IMR-90 (cell line): ENCODE results near the gene CUL4A. TPM values are rescaled to one million over a fixed set of nuclear protein-coding genes. Genes with fewer than 3 reads are reported as not detected.

ENCODE experiments used
- ATAC-seq: fragments of 200-7000 bp; cut with Tn5 transposase; 2 replicates; pipeline ENCODE4 v1.9.1; 2020; ENCODE audit warnings: low read depth, mild to moderate bottlenecking, moderate library complexity
- BruUV-seq: library from RNA; stranded (reverse); fragments of 400-500 nt; replicated peaks from 2 replicates; lab custom pipeline; 2021; lab: Mats Ljungman, UMichigan
- CTCF ChIA-PET: fragments of 300-600 bp; formaldehyde crosslinking; extraction: SDS; loops from one replicate; lab custom pipeline; 2021; ENCODE audit warnings: antibody characterized with exemption; lab: Yijun Ruan, JAX
- POLR2A ChIA-PET: fragments of 300-600 bp; sonication (Branson Sonifier 250); formaldehyde crosslinking; loops from one replicate; lab custom pipeline; 2022; ENCODE audit warnings: antibody characterized with exemption; ENCODE audit not compliant: unreplicated experiment; lab: Charles Lee
- DNase-seq: peaks from one replicate; pipeline ENCODE4 v3.0.0; 2013
- H2AFZ ChIP-seq: replicated peaks from 2 replicates; pipeline ENCODE3; 2013; ENCODE audit warnings: low read length, mild to moderate bottlenecking; ENCODE audit not compliant: poor library complexity
- H2AK5ac ChIP-seq: 2 replicates; pipeline ENCODE4 v1.6.1; 2013; ENCODE audit warnings: low read depth, low read length, inconsistent platforms
- H2AK9ac ChIP-seq: replicated peaks from 2 replicates; pipeline ENCODE3; 2013; ENCODE audit warnings: mild to moderate bottlenecking, low read depth, low read length, moderate library complexity; ENCODE audit not compliant: poor library complexity
- H2BK120ac ChIP-seq: 2 replicates; pipeline ENCODE4 v1.6.1; 2013; ENCODE audit warnings: low read depth, low read length, inconsistent platforms
- H2BK15ac ChIP-seq: 3 replicates; pipeline ENCODE4 v1.6.1; 2013; ENCODE audit warnings: low read depth, low read length, inconsistent platforms
- H2BK20ac ChIP-seq: 2 replicates; pipeline ENCODE4 v1.6.1; 2013; ENCODE audit warnings: low read depth, mild to moderate bottlenecking, inconsistent platforms, low read length, moderate library complexity
- H2BK5ac ChIP-seq: 2 replicates; pipeline ENCODE4 v1.6.1; 2013; ENCODE audit warnings: mild to moderate bottlenecking, low read depth, low read length, inconsistent platforms; ENCODE audit not compliant: poor library complexity, severe bottlenecking
- H3K14ac ChIP-seq: replicated peaks from 2 replicates; pipeline ENCODE4 v1.6.1; 2013; ENCODE audit warnings: low read depth, low read length, inconsistent platforms
- H3K18ac ChIP-seq: 2 replicates; pipeline ENCODE4 v1.6.1; 2013; ENCODE audit warnings: low read depth, low read length, control low read depth
- H3K23ac ChIP-seq: 2 replicates; pipeline ENCODE4 v1.6.1; 2013; ENCODE audit warnings: low read depth, low read length, inconsistent platforms
- H3K27ac ChIP-seq: 2 replicates; pipeline ENCODE4 v1.5.1; 2013; ENCODE audit warnings: mild to moderate bottlenecking, control low read depth, low read length; ENCODE audit not compliant: insufficient read depth
- H3K27me3 ChIP-seq: 2 replicates; pipeline ENCODE4 v1.6.1; 2013; ENCODE audit warnings: low read length; ENCODE audit not compliant: control insufficient read depth, insufficient read depth
- H3K36me3 ChIP-seq: 2 replicates; pipeline ENCODE4 v1.6.1; 2013; ENCODE audit warnings: low read length, mixed read lengths; ENCODE audit not compliant: control insufficient read depth, insufficient read depth
- H3K4ac ChIP-seq: 2 replicates; pipeline ENCODE4 v1.6.1; 2013; ENCODE audit warnings: low read depth, low read length, inconsistent platforms
- H3K4me1 ChIP-seq: 2 replicates; pipeline ENCODE4 v1.6.1; 2013; ENCODE audit warnings: low read length, mixed read lengths; ENCODE audit not compliant: control insufficient read depth, insufficient read depth
- H3K4me2 ChIP-seq: 2 replicates; pipeline ENCODE4 v1.6.1; 2013; ENCODE audit warnings: low read depth, mild to moderate bottlenecking, control low read depth, low read length, moderate library complexity
- H3K4me3 ChIP-seq: 2 replicates; pipeline ENCODE4 v1.5.1; 2013; ENCODE audit warnings: low read depth, mild to moderate bottlenecking, control low read depth, low read length, moderate library complexity; ENCODE audit not compliant: insufficient read depth
- H3K56ac ChIP-seq: 2 replicates; pipeline ENCODE4 v1.6.1; 2013; ENCODE audit warnings: low read length, inconsistent platforms; ENCODE audit not compliant: insufficient read depth; ENCODE audit errors: extremely low read depth
- H3K79me1 ChIP-seq, 2 experiments: 2 replicates each; pipeline ENCODE4 v1.6.1; 2013; ENCODE audit warnings: low read length in 2 of 2, inconsistent platforms in 1 of 2, low read depth in 1 of 2
- H3K9ac ChIP-seq: 2 replicates; pipeline ENCODE4 v1.6.1; 2013; ENCODE audit warnings: low read depth, low read length, control low read depth
- H3K9me1 ChIP-seq: 2 replicates; pipeline ENCODE4 v1.6.1; 2013; ENCODE audit warnings: low read length, inconsistent platforms; ENCODE audit not compliant: insufficient read depth
- H3K9me3 ChIP-seq: 2 replicates; pipeline ENCODE4 v1.6.1; 2013; ENCODE audit warnings: low read length; ENCODE audit not compliant: control insufficient read depth, insufficient read depth
- H4K20me1 ChIP-seq: 2 replicates; pipeline ENCODE4 v1.6.1; 2013; ENCODE audit warnings: low read length, inconsistent platforms; ENCODE audit not compliant: insufficient read depth
- H4K5ac ChIP-seq: 2 replicates; pipeline ENCODE4 v1.6.1; 2013; ENCODE audit warnings: mild to moderate bottlenecking, low read depth, low read length, control low read depth
- H4K8ac ChIP-seq, 2 experiments: 2 replicates each; pipeline ENCODE4 v1.6.1; 2013; ENCODE audit warnings: low read depth in 2 of 2, low read length in 2 of 2, control low read depth in 1 of 2, inconsistent platforms in 1 of 2
- H4K91ac ChIP-seq: 2 replicates; pipeline ENCODE4 v1.6.1; 2013; ENCODE audit warnings: low read depth, low read length, inconsistent platforms; ENCODE audit not compliant: insufficient read depth
- POLR2A ChIP-seq: IDR thresholded peaks from 2 replicates; pipeline ENCODE4 v1.6.1; 2012; ENCODE audit warnings: mild to moderate bottlenecking, low read depth, low read length
- RCOR1 ChIP-seq: IDR thresholded peaks from 2 replicates; pipeline ENCODE4 v1.6.1; 2012; ENCODE audit warnings: mild to moderate bottlenecking, low read length, improper control_type of control experiment; ENCODE audit not compliant: insufficient replicate concordance
- WGBS, 2 experiments: methylation state at CpG; one replicate each; pipeline versions ENCODE4 v1.1.5 to v1.1.7; 2013; ENCODE audit warnings: missing lambda C conversion rate in 2 of 2; ENCODE audit not compliant: insufficient read length in 1 of 2; ENCODE audit errors: extremely low coverage in 2 of 2; 5-methylcytosine and 5-hydroxymethylcytosine counted together
- dilution Hi-C: fragments of 300-500 bp; cut with HindIII; formaldehyde crosslinking; loops from one replicate; pipeline ENCODE4 v1.14.3; 2018; ENCODE audit warnings: low sequenced_read_pairs; ENCODE audit not compliant: unreplicated experiment
- in situ Hi-C: fragments of 300-500 bp; cut with MboI; formaldehyde crosslinking; loops from 3 replicates; pipeline ENCODE4 v1.14.3; 2019; ENCODE audit warnings: low sequenced_read_pairs, inconsistent platforms, mixed read lengths
- intact Hi-C: fragments of 100-400 bp; cut with micrococcal nuclease; formaldehyde crosslinking; loops from 2 replicates; pipeline ENCODE4 v1.10.0; 2022
- polyA plus RNA-seq, 3 experiments: library from polyadenylated mRNA; depleted of rRNA; stranded (reverse); fragments of >200 nt; gene quantifications; 2 replicates each; pipeline ENCODE4 v1.2.3, GENCODE V29; 2012; ENCODE audit warnings: low replicate concordance in 1 of 3
- total RNA-seq: library from RNA; depleted of rRNA; stranded (reverse); fragments of >200 nt; gene quantifications from 2 replicates; pipeline ENCODE4 v1.2.3, GENCODE V29; 2012

The CUL4A gene
- total and polyA plus RNA-seq, 2 of the 4 experiments (the other 2 are of a cell fraction): 86.0 to 146 TPM

DNA sequence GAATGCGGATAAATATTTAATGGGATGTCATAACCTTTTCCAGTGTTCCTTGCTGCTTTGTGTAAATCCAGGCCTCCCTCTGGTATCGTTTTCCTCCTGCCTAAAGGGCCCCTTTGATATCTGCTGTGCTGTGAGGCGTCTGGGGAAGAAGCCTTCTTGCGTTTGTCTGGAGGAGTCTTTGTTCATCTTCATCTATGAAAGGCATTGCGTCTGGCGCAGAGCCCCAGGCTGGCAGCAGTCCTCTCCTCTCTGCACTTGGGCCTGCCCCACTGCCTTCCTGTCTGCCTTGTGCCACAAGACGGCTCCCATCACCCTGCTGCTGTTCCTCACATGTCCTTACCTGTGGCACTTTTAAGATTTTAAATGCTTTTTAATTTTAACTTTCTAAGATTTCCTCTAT is 41.2 kb upstream of the CUL4A start:
- Histone ChIP-seq H3K27ac (no peak overlapping the region), H4K91ac (no peak overlapping the region), H3K36me3 (peaks cover 28% of the 10 kb centered on the region), H2AK5ac (no peak overlapping the region), H3K4me3 (no peak overlapping the region), H3K4me2 (no peak overlapping the region), H2BK20ac (no peak overlapping the region), H2BK15ac (no peak overlapping the region), H2AK9ac (peak overlapping the region; percentile 9), H2BK120ac (no peak overlapping the region), H3K79me1 (peaks cover 0 to 14% of the 10 kb centered on the region in 2 experiments; a peak in 2 of 4 replicates), H3K14ac (no peak overlapping the region), H3K4me1 (peaks cover 14% of the 10 kb centered on the region), H4K5ac (no peak overlapping the region), H3K9me1 (peaks cover 11% of the 10 kb centered on the region), H3K4ac (no peak overlapping the region), H3K9ac (no peak overlapping the region), H3K9me3 (0 out of 2 replicates have a peak, but pooled peaks cover 2% of the 10 kb centered on the region), H2AFZ (no peak overlapping the region), H3K23ac (no peak overlapping the region), H3K18ac (no peak overlapping the region), H2BK5ac (no peak overlapping the region), H4K20me1 (no peaks in the 10 kb centered on the region), H4K8ac (no peak overlapping the region), H3K27me3 (no peaks in the 10 kb centered on the region), H3K56ac (no peak overlapping the region)
- TF ChIP-seq RCOR1 (no peak), POLR2A (no peak)
- ChIA-PET CTCF (no interaction called here), POLR2A (no interaction called here)
- in situ Hi-C loops (no loop called here), dilution Hi-C loops (no loop called here), intact Hi-C loops (no loop called here)
- ATAC-seq (no peak), DNase-seq (no peak)
- 77% methylated on average over 3 of the region's 7 CpGs; no CpG with 5 or more reads in 1 of the 2 experiments for WGBS, 2 experiments
- BruUV-seq: no TSS peak
